Measurements from ENCODE around the gene ALCAM.

DNA sequence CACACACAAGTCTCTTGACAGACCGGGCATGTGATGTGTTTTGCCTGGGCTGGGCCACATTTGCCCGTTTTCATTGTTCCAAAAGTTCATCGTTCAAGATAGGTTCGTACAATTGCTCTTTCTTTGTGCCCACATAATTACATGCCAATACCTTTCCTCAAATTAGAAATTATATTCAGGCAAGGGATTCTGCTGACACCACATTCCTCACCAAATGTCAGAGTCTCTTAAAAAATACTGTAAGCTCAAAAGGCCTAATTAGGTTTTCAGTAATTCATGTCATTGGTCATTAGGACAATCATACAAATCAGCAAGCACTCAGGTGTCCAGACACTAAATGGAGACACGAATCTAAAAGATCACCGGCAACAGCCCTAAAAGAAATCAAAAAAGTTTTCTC lies 215.3 kb downstream of the ALCAM start:
- no peak for TF ChIP-seq POLR2AphosphoS5 (IDR thresholded peaks at IDR 0.05; ENCODE audit: low read depth)
- TF ChIP-seq, protein P1, sequence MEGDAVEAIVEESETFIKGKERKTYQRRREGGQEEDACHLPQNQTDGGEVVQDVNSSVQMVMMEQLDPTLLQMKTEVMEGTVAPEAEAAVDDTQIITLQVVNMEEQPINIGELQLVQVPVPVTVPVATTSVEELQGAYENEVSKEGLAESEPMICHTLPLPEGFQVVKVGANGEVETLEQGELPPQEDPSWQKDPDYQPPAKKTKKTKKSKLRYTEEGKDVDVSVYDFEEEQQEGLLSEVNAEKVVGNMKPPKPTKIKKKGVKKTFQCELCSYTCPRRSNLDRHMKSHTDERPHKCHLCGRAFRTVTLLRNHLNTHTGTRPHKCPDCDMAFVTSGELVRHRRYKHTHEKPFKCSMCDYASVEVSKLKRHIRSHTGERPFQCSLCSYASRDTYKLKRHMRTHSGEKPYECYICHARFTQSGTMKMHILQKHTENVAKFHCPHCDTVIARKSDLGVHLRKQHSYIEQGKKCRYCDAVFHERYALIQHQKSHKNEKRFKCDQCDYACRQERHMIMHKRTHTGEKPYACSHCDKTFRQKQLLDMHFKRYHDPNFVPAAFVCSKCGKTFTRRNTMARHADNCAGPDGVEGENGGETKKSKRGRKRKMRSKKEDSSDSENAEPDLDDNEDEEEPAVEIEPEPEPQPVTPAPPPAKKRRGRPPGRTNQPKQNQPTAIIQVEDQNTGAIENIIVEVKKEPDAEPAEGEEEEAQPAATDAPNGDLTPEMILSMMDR (IDR thresholded peaks at IDR 0.05; ENCODE audit: insufficient read depth, low read length): no peak
- TF ChIP-seq, protein P2, sequence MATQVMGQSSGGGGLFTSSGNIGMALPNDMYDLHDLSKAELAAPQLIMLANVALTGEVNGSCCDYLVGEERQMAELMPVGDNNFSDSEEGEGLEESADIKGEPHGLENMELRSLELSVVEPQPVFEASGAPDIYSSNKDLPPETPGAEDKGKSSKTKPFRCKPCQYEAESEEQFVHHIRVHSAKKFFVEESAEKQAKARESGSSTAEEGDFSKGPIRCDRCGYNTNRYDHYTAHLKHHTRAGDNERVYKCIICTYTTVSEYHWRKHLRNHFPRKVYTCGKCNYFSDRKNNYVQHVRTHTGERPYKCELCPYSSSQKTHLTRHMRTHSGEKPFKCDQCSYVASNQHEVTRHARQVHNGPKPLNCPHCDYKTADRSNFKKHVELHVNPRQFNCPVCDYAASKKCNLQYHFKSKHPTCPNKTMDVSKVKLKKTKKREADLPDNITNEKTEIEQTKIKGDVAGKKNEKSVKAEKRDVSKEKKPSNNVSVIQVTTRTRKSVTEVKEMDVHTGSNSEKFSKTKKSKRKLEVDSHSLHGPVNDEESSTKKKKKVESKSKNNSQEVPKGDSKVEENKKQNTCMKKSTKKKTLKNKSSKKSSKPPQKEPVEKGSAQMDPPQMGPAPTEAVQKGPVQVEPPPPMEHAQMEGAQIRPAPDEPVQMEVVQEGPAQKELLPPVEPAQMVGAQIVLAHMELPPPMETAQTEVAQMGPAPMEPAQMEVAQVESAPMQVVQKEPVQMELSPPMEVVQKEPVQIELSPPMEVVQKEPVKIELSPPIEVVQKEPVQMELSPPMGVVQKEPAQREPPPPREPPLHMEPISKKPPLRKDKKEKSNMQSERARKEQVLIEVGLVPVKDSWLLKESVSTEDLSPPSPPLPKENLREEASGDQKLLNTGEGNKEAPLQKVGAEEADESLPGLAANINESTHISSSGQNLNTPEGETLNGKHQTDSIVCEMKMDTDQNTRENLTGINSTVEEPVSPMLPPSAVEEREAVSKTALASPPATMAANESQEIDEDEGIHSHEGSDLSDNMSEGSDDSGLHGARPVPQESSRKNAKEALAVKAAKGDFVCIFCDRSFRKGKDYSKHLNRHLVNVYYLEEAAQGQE (IDR thresholded peaks at IDR 0.05; ENCODE audit: insufficient replicate concordance, low read depth): no peak
- TF ChIP-seq SPI1 (IDR thresholded peaks at IDR 0.05; ENCODE audit: borderline replicate concordance, low read depth): no peak
